K562 (cell line): ENCODE data around the gene SLC9A1.

ENCODE experiments used
- MEF2D ChIP-seq: conservative IDR thresholded peaks from 2 replicates; pipeline ENCODE4 v1.6.1; 2016; ENCODE audit warnings: low read depth, missing genetic modification characterization, missing compliant biosample characterization
- SETDB1 ChIP-seq: IDR thresholded peaks from one replicate; pipeline ENCODE4 v1.6.1; 2012; ENCODE audit warnings: low read length, control low read depth, inconsistent platforms

DNA sequence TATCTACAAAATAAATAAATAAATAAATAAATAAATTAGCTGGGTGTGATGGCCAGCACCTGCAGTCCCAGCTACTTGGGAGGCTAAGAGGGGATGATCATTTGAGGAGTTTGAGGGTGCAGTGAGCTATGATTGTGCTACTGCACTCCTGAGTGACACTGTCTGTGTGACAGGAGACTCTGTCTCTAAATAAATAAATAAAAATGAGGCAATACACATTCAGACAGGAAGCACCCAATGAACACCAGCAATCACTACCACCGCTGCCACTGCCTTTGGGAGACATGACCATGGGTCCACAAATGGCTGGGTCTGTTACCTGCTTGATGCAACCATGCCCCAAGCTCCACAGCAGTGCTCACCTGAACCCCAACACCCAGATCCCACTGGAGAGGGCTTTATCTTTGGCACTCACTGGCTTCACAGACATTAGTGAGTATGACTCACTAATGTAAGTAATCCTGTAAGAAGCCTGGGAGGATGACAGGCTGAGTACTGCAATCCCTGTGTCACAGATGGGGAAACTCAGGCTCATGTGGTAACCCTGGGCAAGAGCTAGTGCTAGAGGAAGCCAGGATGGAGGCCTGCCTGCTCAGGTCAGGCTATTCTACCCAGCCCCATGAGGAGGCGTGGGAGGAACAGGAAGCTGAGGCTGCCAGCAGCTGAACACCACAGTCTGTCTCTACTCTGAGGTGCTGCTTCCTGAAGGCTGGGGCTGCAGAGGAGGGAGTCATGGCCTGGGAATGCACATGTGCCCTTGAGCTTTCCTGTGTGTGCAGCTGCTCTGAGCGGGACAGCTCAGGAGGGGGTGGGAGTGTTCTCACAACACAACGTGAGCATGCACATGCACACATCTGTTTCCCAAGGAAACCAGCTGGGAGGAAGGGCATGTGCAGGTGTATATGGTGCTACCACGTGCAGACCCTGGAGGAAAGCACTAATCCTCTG lies 43.0 kb downstream of the SLC9A1 start:
- TF ChIP-seq MEF2D (no peak), SETDB1 (no peak)
